Measurements from ENCODE around the gene VPS35L. TPM values are rescaled to one million over a fixed set of nuclear protein-coding genes. Genes with fewer than 3 reads are reported as not detected.

The VPS35L gene
- total and polyA plus RNA-seq, 4 donors, result 27.4 to 65.4 (median 47.1) TPM

- Histone ChIP-seq H3K27ac (ENCODE audit: low read depth in 1 of 2, low read length in 1 of 2) (no peak overlapping the region), H3K36me3 (ENCODE audit: control insufficient read depth in 4 of 4, insufficient read depth in 4 of 4, low read length in 4 of 4) (peaks cover 4 to 17% (median 9%) of the 10 kb centered on the region in 4 donors), H3K27me3 (ENCODE audit: control insufficient read depth in 3 of 3, insufficient read depth in 3 of 3, low read length in 2 of 3) (no peaks in the 10 kb centered on the region), H3K4me3 (no peak overlapping the region), H3K9me3 (ENCODE audit: control insufficient read depth in 4 of 4, insufficient read depth in 3 of 4, low read length in 3 of 4) (peaks cover 0 to 6% (median 1%) of the 10 kb centered on the region in 4 donors), H3K9ac (ENCODE audit: insufficient read depth in 1 of 2, low read length in 2 of 2) (no peak overlapping the region), H3K4me1 (ENCODE audit: control insufficient read depth in 5 of 5, insufficient read depth in 5 of 5, low read length in 5 of 5) (no peaks in the 10 kb centered on the region)
- ATAC-seq (ENCODE audit: insufficient read depth, low FRiP score) (no peak), DNase-seq (peak in 1 of 3 donors; percentile 11)
- TF ChIP-seq, protein P1, sequence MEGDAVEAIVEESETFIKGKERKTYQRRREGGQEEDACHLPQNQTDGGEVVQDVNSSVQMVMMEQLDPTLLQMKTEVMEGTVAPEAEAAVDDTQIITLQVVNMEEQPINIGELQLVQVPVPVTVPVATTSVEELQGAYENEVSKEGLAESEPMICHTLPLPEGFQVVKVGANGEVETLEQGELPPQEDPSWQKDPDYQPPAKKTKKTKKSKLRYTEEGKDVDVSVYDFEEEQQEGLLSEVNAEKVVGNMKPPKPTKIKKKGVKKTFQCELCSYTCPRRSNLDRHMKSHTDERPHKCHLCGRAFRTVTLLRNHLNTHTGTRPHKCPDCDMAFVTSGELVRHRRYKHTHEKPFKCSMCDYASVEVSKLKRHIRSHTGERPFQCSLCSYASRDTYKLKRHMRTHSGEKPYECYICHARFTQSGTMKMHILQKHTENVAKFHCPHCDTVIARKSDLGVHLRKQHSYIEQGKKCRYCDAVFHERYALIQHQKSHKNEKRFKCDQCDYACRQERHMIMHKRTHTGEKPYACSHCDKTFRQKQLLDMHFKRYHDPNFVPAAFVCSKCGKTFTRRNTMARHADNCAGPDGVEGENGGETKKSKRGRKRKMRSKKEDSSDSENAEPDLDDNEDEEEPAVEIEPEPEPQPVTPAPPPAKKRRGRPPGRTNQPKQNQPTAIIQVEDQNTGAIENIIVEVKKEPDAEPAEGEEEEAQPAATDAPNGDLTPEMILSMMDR (IDR thresholded peaks at IDR 0.05; ENCODE audit: control extremely low read depth, extremely low read depth), result no peak
- 98 to 100% methylated on average over 4 of the region's 4 CpGs for WGBS, 2 donors
Observed at GRCh38 chr16:19563377-19563776, 7.9 kb downstream of the VPS35L start.

- Histone ChIP-seq H3K9me3 (ENCODE audit: control insufficient read depth in 4 of 4, insufficient read depth in 3 of 4, low read length in 3 of 4) (peaks cover 0 to 6% (median 1%) of the 10 kb centered on the region in 4 donors), H3K27me3 (ENCODE audit: control insufficient read depth in 3 of 3, insufficient read depth in 3 of 3, low read length in 2 of 3) (no peaks in the 10 kb centered on the region), H3K9ac (ENCODE audit: insufficient read depth in 1 of 2, low read length in 2 of 2) (no peak overlapping the region), H3K4me1 (ENCODE audit: control insufficient read depth in 5 of 5, insufficient read depth in 5 of 5, low read length in 5 of 5) (no peaks in the 10 kb centered on the region), H3K27ac (ENCODE audit: low read depth in 1 of 2, low read length in 1 of 2) (no peak overlapping the region), H3K36me3 (ENCODE audit: control insufficient read depth in 4 of 4, insufficient read depth in 4 of 4, low read length in 4 of 4) (peaks cover 10 to 37% (median 18%) of the 10 kb centered on the region in 4 donors), H3K4me3 (no peak overlapping the region)
- no peak for DNase-seq
- no peak for ATAC-seq (ENCODE audit: insufficient read depth, low FRiP score)
- 94 to 98% methylated on average over 3 of the region's 3 CpGs for WGBS, 2 donors
- TF ChIP-seq, protein P1 (IDR thresholded peaks at IDR 0.05; ENCODE audit: control extremely low read depth, extremely low read depth), result no peak
Observed at GRCh38 chr16:19566362-19566761, 10.9 kb downstream of the VPS35L start.

DNA sequence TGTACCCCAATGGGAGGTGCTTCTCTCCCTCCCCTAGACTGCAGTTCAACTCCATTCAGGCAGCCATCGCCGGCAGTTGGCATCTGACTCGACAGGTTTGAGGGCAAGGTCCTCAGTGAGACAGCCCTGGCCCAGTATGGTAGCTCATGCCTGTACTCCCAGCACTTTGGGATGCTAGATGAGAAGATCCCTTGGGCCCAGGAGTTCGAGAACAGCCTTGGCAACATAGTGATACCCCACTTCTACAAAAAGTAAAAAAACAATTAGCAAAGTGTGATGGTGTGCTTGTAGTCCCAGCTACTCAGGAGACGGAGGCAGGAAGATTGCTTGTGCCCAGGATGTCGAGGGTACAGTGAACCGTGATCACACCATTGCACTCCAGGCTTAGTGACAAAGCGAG, 12.1 kb downstream of the VPS35L start:
- Histone ChIP-seq H3K36me3 (ENCODE audit: control insufficient read depth in 4 of 4, insufficient read depth in 4 of 4, low read length in 4 of 4) (peaks cover 10 to 39% (median 21%) of the 10 kb centered on the region in 4 donors), H3K27ac (ENCODE audit: low read depth in 1 of 2, low read length in 1 of 2) (no peak overlapping the region), H3K9ac (ENCODE audit: insufficient read depth in 1 of 2, low read length in 2 of 2) (no peak overlapping the region), H3K4me1 (ENCODE audit: control insufficient read depth in 5 of 5, insufficient read depth in 5 of 5, low read length in 5 of 5) (no peaks in the 10 kb centered on the region), H3K4me3 (no peak overlapping the region), H3K9me3 (ENCODE audit: control insufficient read depth in 4 of 4, insufficient read depth in 3 of 4, low read length in 3 of 4) (peaks cover 0 to 6% (median 1%) of the 10 kb centered on the region in 4 donors), H3K27me3 (ENCODE audit: control insufficient read depth in 3 of 3, insufficient read depth in 3 of 3, low read length in 2 of 3) (no peaks in the 10 kb centered on the region)
- 94 to 97% methylated on average over 8 of the region's 8 CpGs for WGBS, 2 donors
- ATAC-seq (ENCODE audit: insufficient read depth, low FRiP score) (no peak), DNase-seq (no peak)
- TF ChIP-seq, protein P1 (IDR thresholded peaks at IDR 0.05; ENCODE audit: control extremely low read depth, extremely low read depth), result no peak

- TF ChIP-seq, protein P1 (IDR thresholded peaks at IDR 0.05; ENCODE audit: control extremely low read depth, extremely low read depth), result no peak
- no peaks in the 10 kb centered on the region for H3K4me1 ChIP-seq (ENCODE audit: control insufficient read depth in 5 of 5, insufficient read depth in 5 of 5, low read length in 5 of 5)
- no peak overlapping the region for H3K27ac ChIP-seq (ENCODE audit: low read depth in 1 of 2, low read length in 1 of 2)
- H3K9ac ChIP-seq (ENCODE audit: insufficient read depth in 1 of 2, low read length in 2 of 2), result no peak overlapping the region
- peaks cover 0 to 2% (median 0%) of the 10 kb centered on the region in 4 donors for H3K9me3 ChIP-seq (ENCODE audit: control insufficient read depth in 4 of 4, insufficient read depth in 3 of 4, low read length in 3 of 4)
- H3K36me3 ChIP-seq (ENCODE audit: control insufficient read depth in 4 of 4, insufficient read depth in 4 of 4, low read length in 4 of 4), result peaks cover 17 to 47% (median 38%) of the 10 kb centered on the region in 4 donors
- no peak overlapping the region for H3K4me3 ChIP-seq
- WGBS, 2 donors, result 93 to 96% methylated on average over 9 of the region's 9 CpGs
- no peaks in the 10 kb centered on the region for H3K27me3 ChIP-seq (ENCODE audit: control insufficient read depth in 3 of 3, insufficient read depth in 3 of 3, low read length in 2 of 3)
- no peak for ATAC-seq (ENCODE audit: insufficient read depth, low FRiP score)
- no peak for DNase-seq
Observed at GRCh38 chr16:19573997-19574396, 18.5 kb downstream of the VPS35L start.
